CD8-positive, alpha-beta memory T cell (primary cell): ENCODE measurements around the gene MADCAM1. TPM values are rescaled to one million over a fixed set of nuclear protein-coding genes. Genes with fewer than 3 reads are reported as not detected.

Source experiments
- CTCF ChIA-PET: fragments of 350-600 bp; sonication (Branson Sonifier 250); formaldehyde crosslinking; loops from one replicate; lab custom pipeline; 2021; ENCODE audit warnings: antibody characterized with exemption; lab: Charles Lee
- POLR2A ChIA-PET: fragments of 350-600 bp; sonication (Branson Sonifier 250); formaldehyde crosslinking; loops from one replicate; lab custom pipeline; 2021; ENCODE audit warnings: antibody characterized with exemption; lab: Charles Lee
- DNase-seq, 5 donors: peaks; one replicate each; pipeline versions ENCODE4 v3.0.0 to v3.0.0-alpha.2; 2020 to 2022; ENCODE audit warnings: mixed read lengths in 1 of 5
- H3K27ac ChIP-seq: one replicate; pipeline ENCODE4 v1.7.0; 2013; ENCODE audit warnings: low read depth, mild to moderate bottlenecking, low read length, moderate library complexity
- H3K27me3 ChIP-seq: 2 replicates; pipeline ENCODE4 v1.7.0; 2013; ENCODE audit warnings: low read length, mild to moderate bottlenecking; ENCODE audit not compliant: insufficient read depth, poor library complexity, severe bottlenecking
- H3K36me3 ChIP-seq: 2 replicates; pipeline ENCODE4 v1.7.0; 2013; ENCODE audit warnings: mild to moderate bottlenecking, low read length, moderate library complexity; ENCODE audit not compliant: insufficient read depth
- H3K4me1 ChIP-seq: 2 replicates; pipeline ENCODE4 v1.7.0; 2013; ENCODE audit warnings: mild to moderate bottlenecking, low read length, moderate library complexity; ENCODE audit not compliant: insufficient read depth
- H3K4me3 ChIP-seq: 2 replicates; pipeline ENCODE4 v1.7.0; 2013; ENCODE audit warnings: mild to moderate bottlenecking, low read length
- H3K9me3 ChIP-seq: 2 replicates; pipeline ENCODE4 v1.7.0; 2013; ENCODE audit warnings: mild to moderate bottlenecking, low read length
- H3K27ac Mint-ChIP-seq, 8 donors: one replicate each; pipeline ENCODE4 v1.8.0; 2020 to 2021; ENCODE audit warnings: mixed read lengths in 8 of 8, mild to moderate bottlenecking in 6 of 8, inconsistent platforms in 3 of 8, moderate library complexity in 3 of 8
- H3K27me3 Mint-ChIP-seq, 2 donors: one replicate each; pipeline ENCODE4 v1.8.0; 2020 to 2021; ENCODE audit warnings: mixed read lengths in 2 of 2, mild to moderate bottlenecking in 1 of 2, moderate library complexity in 1 of 2
- H3K36me3 Mint-ChIP-seq, 3 donors: one replicate each; pipeline ENCODE4 v1.8.0; 2020 to 2021; ENCODE audit warnings: mixed read lengths in 3 of 3, inconsistent platforms in 1 of 3, mild to moderate bottlenecking in 1 of 3
- H3K4me1 Mint-ChIP-seq, 3 donors: one replicate each; pipeline ENCODE4 v1.8.0; 2020 to 2021; ENCODE audit warnings: mixed read lengths in 3 of 3, inconsistent platforms in 1 of 3, mild to moderate bottlenecking in 1 of 3
- H3K4me3 Mint-ChIP-seq, 7 donors: one replicate each; pipeline ENCODE4 v1.8.0; 2020 to 2021; ENCODE audit warnings: mixed read lengths in 7 of 7, mild to moderate bottlenecking in 6 of 7, moderate library complexity in 4 of 7, inconsistent platforms in 2 of 7
- H3K9me3 Mint-ChIP-seq, 5 donors: one replicate each; pipeline ENCODE4 v1.8.0; 2020 to 2022; ENCODE audit warnings: mixed read lengths in 5 of 5, mild to moderate bottlenecking in 3 of 5, moderate library complexity in 2 of 5, inconsistent platforms in 1 of 5
- polyA plus RNA-seq: library from polyadenylated mRNA; unstranded; fragments of 300-500 nt; fragmentation: Illumina TruSeq; gene quantifications from one replicate; pipeline ENCODE4 v1.2.3, GENCODE V29; 2021
- total RNA-seq, 2 experiments: library from RNA; stranded (reverse); gene quantifications; one replicate each; pipeline ENCODE4 v1.2.3, GENCODE V29; 2021

The MADCAM1 gene
- total and polyA plus RNA-seq, 3 experiments from 2014 or later = 0.12 to 0.44 (median 0.33) TPM

DNA sequence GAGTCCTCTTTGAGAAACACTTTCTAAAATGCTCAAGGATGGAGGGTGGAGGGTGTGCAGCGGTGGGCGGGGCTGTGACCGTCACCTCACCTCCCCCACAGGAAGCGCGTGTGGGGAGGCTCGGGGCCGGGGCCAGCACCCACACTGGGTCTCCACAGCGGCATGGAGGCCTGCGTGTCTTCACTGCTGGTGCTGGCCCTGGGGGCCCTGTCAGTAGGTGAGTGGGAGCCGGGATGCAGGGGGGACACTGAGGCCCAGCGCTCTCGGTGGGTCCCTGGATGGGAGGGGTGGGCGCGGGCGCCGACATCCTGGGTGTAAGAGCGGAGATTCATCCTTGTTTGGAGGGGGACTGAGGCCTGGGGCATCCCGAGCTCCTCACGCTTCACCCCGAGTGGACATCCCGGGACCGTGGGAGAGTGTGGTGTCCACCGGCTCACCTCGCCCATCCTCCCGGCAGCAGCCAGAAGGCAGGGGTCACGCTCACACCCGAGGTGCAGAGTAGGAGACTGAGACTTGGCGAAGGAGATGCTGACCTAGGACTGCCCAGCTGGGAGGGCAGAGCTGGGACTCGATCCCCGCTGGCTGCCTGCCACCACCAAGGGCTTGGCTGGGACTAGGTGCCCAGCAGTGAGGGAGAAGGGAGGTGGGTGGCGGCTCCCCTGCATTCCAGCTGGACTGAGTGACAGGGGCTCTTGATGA lies 47.8 kb downstream of the MADCAM1 start, which contains the start of gene GZMM:
Gene GZMM, plus strand, starts transcription at position 144 of the 699 bp plus-strand sequence. Its CDS starts 19 bp downstream, at position 163.
- Histone ChIP-seq H3K4me1 (peaks cover 17% of the 10 kb centered on the region), H3K4me3 (peak within 1 kb of the TSS; percentile 89), H3K27ac (peak within 1 kb of the TSS; percentile 87), H3K27me3 (no peaks in the 10 kb centered on the region), H3K9me3 (no peaks in the 10 kb centered on the region), H3K36me3 (peaks cover 9% of the 10 kb centered on the region)
- ChIA-PET CTCF (interaction anchor here (1.1 to 3.8 kb wide), 4 partner anchors 12 to 40 kb away, joined by 3 to 22 read pairs (median 8); partner anchors contain the start of gene CDC34), POLR2A (interaction anchor here (0.6 to 1.5 kb wide), 6 partner anchors 12 to 567 kb away, joined by 3 to 10 read pairs (median 3); partner anchors contain the start of gene CDC34)
- Mint-ChIP-seq H3K27ac (peak within 1 kb of the TSS; percentile 90 to 99 (median 96)), H3K4me1 (peaks cover 19 to 36% (median 20%) of the 10 kb centered on the region in 3 donors), H3K36me3 (peaks cover 3 to 39% (median 5%) of the 10 kb centered on the region in 3 donors), H3K9me3 (no peaks in the 10 kb centered on the region), H3K27me3 (peaks cover 0 to 6% of the 10 kb centered on the region in 2 donors), H3K4me3 (peak within 1 kb of the TSS; percentile 92 to 99 (median 94))
- DNase-seq = peak; percentile 78 to 91 (median 83)

DNA sequence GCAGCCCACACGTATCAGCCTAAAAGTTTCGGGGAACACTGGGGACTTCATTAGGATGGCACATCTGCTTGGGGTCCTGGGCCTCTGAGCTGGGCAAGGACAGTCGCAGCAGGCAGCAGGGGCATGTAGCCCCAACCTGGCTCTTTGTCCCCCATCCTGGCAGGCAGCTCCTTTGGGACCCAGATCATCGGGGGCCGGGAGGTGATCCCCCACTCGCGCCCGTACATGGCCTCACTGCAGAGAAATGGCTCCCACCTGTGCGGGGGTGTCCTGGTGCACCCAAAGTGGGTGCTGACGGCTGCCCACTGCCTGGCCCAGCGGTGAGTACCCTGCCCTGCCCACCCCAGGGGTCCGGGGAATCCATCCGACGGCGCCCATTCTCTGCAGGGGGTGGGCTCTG lies 50.8 kb downstream of the MADCAM1 start:
- H3K27ac Mint-ChIP-seq = peak overlapping the region in 2 of 8 donors; percentile 21 to 54
- Histone ChIP-seq H3K4me1 (peaks cover 17% of the 10 kb centered on the region), H3K36me3 (peaks cover 9% of the 10 kb centered on the region), H3K27me3 (no peaks in the 10 kb centered on the region), H3K4me3 (no peak overlapping the region), H3K27ac (no peak overlapping the region), H3K9me3 (no peaks in the 10 kb centered on the region)
- peak overlapping the region in 2 of 7 donors; percentile 35 to 61 for H3K4me3 Mint-ChIP-seq
- peaks cover 0 to 6% of the 10 kb centered on the region in 2 donors for H3K27me3 Mint-ChIP-seq
- H3K9me3 Mint-ChIP-seq = no peaks in the 10 kb centered on the region
- POLR2A ChIA-PET = no interaction called here
- CTCF ChIA-PET = interaction anchor here (1.8 kb wide), 1 partner anchor 36 kb away, joined by 5 read pairs; no protein-coding TSS in a partner anchor
- no peak for DNase-seq
- H3K4me1 Mint-ChIP-seq = peaks cover 20 to 40% (median 24%) of the 10 kb centered on the region in 3 donors
- peaks cover 3 to 31% (median 5%) of the 10 kb centered on the region in 3 donors for H3K36me3 Mint-ChIP-seq

DNA sequence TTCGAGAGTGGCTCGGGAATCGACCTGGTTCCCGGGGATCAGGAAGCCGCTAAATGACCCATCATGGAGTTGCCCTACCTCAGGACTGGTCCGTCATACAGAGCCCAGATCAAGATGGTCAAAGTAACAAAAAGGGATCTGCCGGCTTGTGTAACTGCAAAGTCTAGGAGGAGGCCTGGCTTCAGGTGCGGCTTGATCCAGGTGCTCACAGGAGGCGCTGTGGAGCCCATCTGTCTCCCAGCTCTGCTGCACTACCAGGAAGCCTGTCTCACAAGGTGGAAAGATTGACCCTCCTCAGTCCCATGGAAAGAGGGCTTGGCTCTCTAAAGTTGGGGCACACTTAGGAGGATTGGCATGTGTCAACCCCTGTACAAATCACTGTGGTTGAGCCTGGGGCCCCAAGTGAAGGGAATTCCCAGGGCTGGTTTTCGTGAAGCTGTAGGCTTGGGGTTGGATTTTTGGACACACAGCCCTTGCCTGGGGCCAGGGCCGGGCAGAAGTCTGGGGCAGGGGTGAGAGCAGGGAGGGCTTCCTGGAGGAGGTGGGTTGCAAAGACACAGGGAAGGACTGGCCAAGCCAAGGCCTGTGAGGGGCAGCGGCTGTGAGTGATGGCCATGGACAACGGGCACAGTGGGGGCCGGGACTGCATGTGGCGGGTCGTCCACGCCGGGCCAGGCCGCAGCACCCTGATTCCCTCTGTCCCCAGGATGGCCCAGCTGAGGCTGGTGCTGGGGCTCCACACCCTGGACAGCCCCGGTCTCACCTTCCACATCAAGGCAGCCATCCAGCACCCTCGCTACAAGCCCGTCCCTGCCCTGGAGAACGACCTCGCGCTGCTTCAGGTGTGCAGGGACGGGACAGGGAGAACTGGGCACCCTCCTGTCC lies 51.8 kb downstream of the MADCAM1 start:
- Histone ChIP-seq H3K9me3 (no peaks in the 10 kb centered on the region), H3K36me3 (peaks cover 9% of the 10 kb centered on the region), H3K4me1 (peaks cover 16% of the 10 kb centered on the region), H3K27me3 (no peaks in the 10 kb centered on the region), H3K4me3 (no peak overlapping the region), H3K27ac (no peak overlapping the region)
- Mint-ChIP-seq H3K4me1 (peaks cover 20 to 39% (median 23%) of the 10 kb centered on the region in 3 donors), H3K9me3 (no peaks in the 10 kb centered on the region), H3K36me3 (peaks cover 3 to 26% (median 5%) of the 10 kb centered on the region in 3 donors), H3K27me3 (peaks cover 0 to 6% of the 10 kb centered on the region in 2 donors), H3K4me3 (peak overlapping the region in 1 of 7 donors; percentile 61), H3K27ac (peak overlapping the region in 6 of 8 donors; percentile 42 to 94 (median 55))
- CTCF ChIA-PET = no interaction called here
- POLR2A ChIA-PET = no interaction called here
- DNase-seq = peak in 1 of 5 donors; percentile 49

DNA sequence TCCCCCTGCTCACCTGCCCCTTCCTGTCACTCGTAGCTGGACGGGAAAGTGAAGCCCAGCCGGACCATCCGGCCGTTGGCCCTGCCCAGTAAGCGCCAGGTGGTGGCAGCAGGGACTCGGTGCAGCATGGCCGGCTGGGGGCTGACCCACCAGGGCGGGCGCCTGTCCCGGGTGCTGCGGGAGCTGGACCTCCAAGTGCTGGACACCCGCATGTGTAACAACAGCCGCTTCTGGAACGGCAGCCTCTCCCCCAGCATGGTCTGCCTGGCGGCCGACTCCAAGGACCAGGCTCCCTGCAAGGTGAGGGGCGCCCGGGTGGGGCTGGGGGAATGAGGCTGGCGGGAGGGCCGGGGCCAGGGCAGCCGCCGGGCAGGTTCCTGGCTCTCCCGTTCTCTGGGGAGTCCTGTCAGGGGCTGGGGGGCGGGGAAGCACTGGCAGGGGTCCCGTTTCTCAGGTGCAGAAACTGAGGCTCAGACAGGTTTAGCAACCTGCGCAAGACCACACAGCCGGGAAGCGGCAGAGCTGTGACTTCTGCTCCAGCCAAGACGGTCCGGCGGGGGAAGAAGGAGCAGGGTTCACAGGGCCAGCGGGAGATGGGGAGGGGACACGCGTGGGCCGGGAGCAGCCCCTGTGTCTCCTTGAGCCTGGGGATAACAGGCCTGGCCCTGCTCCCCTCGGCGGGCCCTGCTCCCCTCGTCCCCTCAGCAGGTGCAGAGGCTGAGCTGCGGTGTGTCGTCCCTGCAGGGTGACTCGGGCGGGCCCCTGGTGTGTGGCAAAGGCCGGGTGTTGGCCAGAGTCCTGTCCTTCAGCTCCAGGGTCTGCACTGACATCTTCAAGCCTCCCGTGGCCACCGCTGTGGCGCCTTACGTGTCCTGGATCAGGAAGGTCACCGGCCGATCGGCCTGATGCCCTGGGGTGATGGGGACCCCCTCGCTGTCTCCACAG lies 52.9 kb downstream of the MADCAM1 start:
- H3K27me3 Mint-ChIP-seq = no peaks in the 10 kb centered on the region
- H3K4me1 Mint-ChIP-seq = peaks cover 11 to 28% (median 12%) of the 10 kb centered on the region in 3 donors
- Histone ChIP-seq H3K27ac (no peak overlapping the region), H3K4me3 (no peak overlapping the region), H3K9me3 (no peaks in the 10 kb centered on the region), H3K4me1 (peaks cover 9% of the 10 kb centered on the region), H3K27me3 (no peaks in the 10 kb centered on the region), H3K36me3 (peaks cover 9% of the 10 kb centered on the region)
- H3K27ac Mint-ChIP-seq = no peak overlapping the region
- H3K9me3 Mint-ChIP-seq = no peaks in the 10 kb centered on the region
- peaks cover 3 to 17% (median 5%) of the 10 kb centered on the region in 3 donors for H3K36me3 Mint-ChIP-seq
- POLR2A ChIA-PET = no interaction called here
- CTCF ChIA-PET = interaction anchor here (0.6 kb wide), 1 partner anchor 1434 kb away, joined by 4 read pairs; no protein-coding TSS in a partner anchor
- no peak overlapping the region for H3K4me3 Mint-ChIP-seq
- DNase-seq = peak in 1 of 5 donors; percentile 47

DNA sequence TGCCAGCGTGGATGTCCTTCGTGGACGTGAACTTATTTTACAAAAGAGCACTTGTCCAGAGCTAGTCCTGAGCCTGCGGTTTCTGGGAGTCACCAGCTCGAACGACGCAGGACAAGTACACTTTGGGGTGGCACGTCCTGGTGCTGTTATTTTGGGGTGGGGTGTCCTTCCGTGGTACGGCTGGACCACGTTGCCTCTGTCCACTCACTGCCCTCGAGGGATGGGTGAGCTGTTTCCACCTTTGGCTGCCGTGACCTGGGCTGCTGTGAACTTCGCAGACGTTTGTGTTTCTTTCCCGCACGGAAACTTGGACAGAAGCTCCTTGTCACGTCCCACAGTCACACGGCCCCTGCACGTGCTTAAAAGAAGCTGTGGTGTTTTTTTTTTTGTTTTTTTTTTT lies 58.5 kb downstream of the MADCAM1 start:
- Mint-ChIP-seq H3K27me3 (no peaks in the 10 kb centered on the region), H3K4me1 (peaks cover 0 to 4% (median 3%) of the 10 kb centered on the region in 3 donors), H3K9me3 (no peaks in the 10 kb centered on the region), H3K27ac (no peak overlapping the region), H3K36me3 (peaks cover 0 to 1% (median 0%) of the 10 kb centered on the region in 3 donors), H3K4me3 (no peak overlapping the region)
- no peak overlapping the region for H3K4me3 ChIP-seq
- POLR2A ChIA-PET = no interaction called here
- peak in 1 of 5 donors; percentile 42 for DNase-seq
- no peaks in the 10 kb centered on the region for H3K9me3 ChIP-seq
- H3K27me3 ChIP-seq = no peaks in the 10 kb centered on the region
- H3K4me1 ChIP-seq = no peaks in the 10 kb centered on the region
- H3K27ac ChIP-seq = no peak overlapping the region
- CTCF ChIA-PET = interaction anchor here (0.7 kb wide), 1 partner anchor 44 kb away, joined by 3 read pairs; no protein-coding TSS in a partner anchor
- H3K36me3 ChIP-seq = no peaks in the 10 kb centered on the region

Other genes with a start within 250 kb of the MADCAM1 start
- not detected for gene PLPP2, start 205.1 kb upstream of the MADCAM1 start, total RNA-seq
- 2.3 TPM for gene PLPP2, start 205.1 kb upstream of the MADCAM1 start, polyA plus RNA-seq
- 10 to 100 TPM; 20.9 TPM for gene MIER2, start 151.7 kb upstream of the MADCAM1 start, total RNA-seq
- gene MIER2, start 151.7 kb upstream of the MADCAM1 start, polyA plus RNA-seq = 4.9 TPM
- not detected for gene C2CD4C, start 87.3 kb upstream of the MADCAM1 start, total RNA-seq
- not detected for gene C2CD4C, start 87.3 kb upstream of the MADCAM1 start, polyA plus RNA-seq
- gene SHC2, start 35.5 kb upstream of the MADCAM1 start, total RNA-seq = under 1 TPM; 0.11 to 0.13 TPM
- gene SHC2, start 35.5 kb upstream of the MADCAM1 start, polyA plus RNA-seq = not detected
- gene TPGS1, start 11.0 kb downstream of the MADCAM1 start, total RNA-seq = 10 to 100 TPM; 18.6 to 20.0 TPM
- 50.3 TPM for gene TPGS1, start 11.0 kb downstream of the MADCAM1 start, polyA plus RNA-seq
- 10 to 100 TPM; 56.9 to 57.8 TPM for gene CDC34, start 35.3 kb downstream of the MADCAM1 start, total RNA-seq
- 46.9 TPM for gene CDC34, start 35.3 kb downstream of the MADCAM1 start, polyA plus RNA-seq
- gene GZMM, start 47.6 kb downstream of the MADCAM1 start, total RNA-seq = 10 to 100 TPM; 48.8 to 50.5 TPM
- 327 TPM for gene GZMM, start 47.6 kb downstream of the MADCAM1 start, polyA plus RNA-seq
- gene BSG, start 76.1 kb downstream of the MADCAM1 start, total RNA-seq = 100 to 1,000 TPM; 250 to 262 TPM
- 436 TPM for gene BSG, start 76.1 kb downstream of the MADCAM1 start, polyA plus RNA-seq
- gene HCN2, start 93.4 kb downstream of the MADCAM1 start, total RNA-seq = under 1 TPM; 0.42 to 0.48 TPM
- not detected for gene HCN2, start 93.4 kb downstream of the MADCAM1 start, polyA plus RNA-seq
- 10 to 100 TPM; 75.2 to 77.3 TPM for gene POLRMT, start 137.1 kb downstream of the MADCAM1 start, total RNA-seq
- gene POLRMT, start 137.1 kb downstream of the MADCAM1 start, polyA plus RNA-seq = 58.8 TPM
- gene FGF22, start 143.4 kb downstream of the MADCAM1 start, total RNA-seq = under 1 TPM; 0.20 to 0.22 TPM
- gene FGF22, start 143.4 kb downstream of the MADCAM1 start, polyA plus RNA-seq = not detected
- gene RNF126, start 166.7 kb downstream of the MADCAM1 start, total RNA-seq = 10 to 100 TPM; 89.6 to 95.5 TPM
- 100.0 TPM for gene RNF126, start 166.7 kb downstream of the MADCAM1 start, polyA plus RNA-seq
- 1 to 10 TPM; 7.7 to 8.0 TPM for gene FSTL3, start 179.9 kb downstream of the MADCAM1 start, total RNA-seq
- 0.81 TPM for gene FSTL3, start 179.9 kb downstream of the MADCAM1 start, polyA plus RNA-seq
- gene PRSS57, start 199.0 kb downstream of the MADCAM1 start, total RNA-seq = not detected
- gene PRSS57, start 199.0 kb downstream of the MADCAM1 start, polyA plus RNA-seq = not detected
- gene PALM, start 212.4 kb downstream of the MADCAM1 start, total RNA-seq = not detected
- not detected for gene PALM, start 212.4 kb downstream of the MADCAM1 start, polyA plus RNA-seq